M059J (cell line): ENCODE measurements around the gene ZNF410. TPM values are rescaled to one million over a fixed set of nuclear protein-coding genes. Genes with fewer than 3 reads are reported as not detected.
"Not testable (repeated sequence)": the region's sequence is repeated elsewhere in the genome, so short reads cannot be mapped to it uniquely, and the experiment has no call there.

Experiments
- DNase-seq: peaks from one replicate; pipeline ENCODE4 v3.0.0-alpha.2; 2012; ENCODE audit warnings: low read depth
- total RNA-seq: library from RNA; depleted of rRNA; stranded (reverse); fragments of >200 nt; shearing (Covaris generic); gene quantifications from 2 replicates; pipeline ENCODE4 v1.2.3, GENCODE V29; 2014; rRNA removed

Gene ZNF410, protein sequence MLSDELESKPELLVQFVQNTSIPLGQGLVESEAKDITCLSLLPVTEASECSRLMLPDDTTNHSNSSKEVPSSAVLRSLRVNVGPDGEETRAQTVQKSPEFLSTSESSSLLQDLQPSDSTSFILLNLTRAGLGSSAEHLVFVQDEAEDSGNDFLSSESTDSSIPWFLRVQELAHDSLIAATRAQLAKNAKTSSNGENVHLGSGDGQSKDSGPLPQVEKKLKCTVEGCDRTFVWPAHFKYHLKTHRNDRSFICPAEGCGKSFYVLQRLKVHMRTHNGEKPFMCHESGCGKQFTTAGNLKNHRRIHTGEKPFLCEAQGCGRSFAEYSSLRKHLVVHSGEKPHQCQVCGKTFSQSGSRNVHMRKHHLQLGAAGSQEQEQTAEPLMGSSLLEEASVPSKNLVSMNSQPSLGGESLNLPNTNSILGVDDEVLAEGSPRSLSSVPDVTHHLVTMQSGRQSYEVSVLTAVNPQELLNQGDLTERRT
- 85.0 and 110 TPM in 2 replicates for total RNA-seq

DNA sequence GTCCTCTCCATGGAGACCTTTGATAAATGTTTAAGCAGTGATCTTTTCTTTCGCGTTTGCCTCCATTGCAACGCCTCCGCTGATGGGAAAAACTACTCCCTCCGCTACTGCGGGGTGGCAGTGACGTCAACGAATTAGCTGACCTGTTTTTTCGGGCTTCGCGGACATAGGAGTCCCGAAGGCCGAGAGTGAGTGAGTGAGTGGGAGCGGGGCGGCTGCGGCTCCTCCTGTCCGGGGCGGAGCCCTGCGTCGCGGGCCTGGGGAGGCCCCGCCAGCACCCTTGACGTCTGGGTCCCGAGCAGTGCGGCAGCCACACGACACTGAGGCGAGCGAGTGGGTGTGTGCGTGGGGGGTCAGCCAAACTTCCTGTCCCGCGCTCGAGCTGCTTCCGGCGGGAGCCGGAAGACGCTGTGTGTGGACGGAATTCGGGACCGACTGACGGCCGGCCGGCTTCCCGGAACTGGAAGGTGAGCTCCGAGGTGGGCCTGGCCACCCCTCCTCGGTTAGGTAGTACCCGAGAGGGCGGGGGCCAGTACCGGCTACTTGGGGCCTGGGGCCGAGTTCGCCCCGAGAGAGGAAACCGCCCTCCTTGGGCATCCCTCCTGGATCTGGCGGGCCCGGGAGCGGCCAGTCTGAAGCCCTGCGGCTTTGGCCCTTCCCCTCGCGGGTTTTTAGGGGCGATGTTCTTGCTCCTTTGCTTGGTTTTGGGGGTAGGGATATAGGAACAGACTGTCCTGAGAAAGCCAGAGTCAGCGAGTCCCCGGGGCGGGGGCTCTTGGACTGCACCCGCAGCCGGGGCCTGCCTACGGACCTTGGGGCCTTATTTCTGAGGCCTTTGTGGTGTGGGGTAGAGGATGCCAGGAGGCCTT is at the start of gene ZNF410:
ZNF410 (plus strand) TSS at position 411 of the 869 bp plus-strand sequence. CDS start 5,317 bp downstream, outside the sequence.
- peak; percentile 96 for DNase-seq

- DNase-seq = not testable (repeated sequence)
Measured at GRCh38 chr14:73838293-73839034, 48.2 kb upstream of the ZNF410 start.

DNA sequence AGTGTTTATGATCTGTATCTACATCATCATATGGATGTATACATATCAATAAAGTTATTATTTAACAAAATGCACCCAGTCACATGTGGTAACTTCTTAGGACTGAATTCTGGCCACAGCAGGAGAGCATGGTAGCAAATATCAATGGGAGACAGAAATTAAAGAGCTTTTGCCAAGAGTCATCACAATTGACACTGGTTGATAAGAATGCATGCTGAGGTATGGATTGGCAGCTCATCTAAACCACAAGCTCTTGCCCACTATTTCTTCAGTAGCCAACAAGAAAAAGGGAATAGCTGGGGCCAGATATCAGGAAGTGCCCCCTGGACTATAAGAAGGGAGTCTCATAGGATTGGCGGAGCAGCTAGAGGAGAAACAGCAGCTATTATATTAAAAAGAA is 44.5 kb upstream of the ZNF410 start:
- peak; percentile 15 for DNase-seq

DNA sequence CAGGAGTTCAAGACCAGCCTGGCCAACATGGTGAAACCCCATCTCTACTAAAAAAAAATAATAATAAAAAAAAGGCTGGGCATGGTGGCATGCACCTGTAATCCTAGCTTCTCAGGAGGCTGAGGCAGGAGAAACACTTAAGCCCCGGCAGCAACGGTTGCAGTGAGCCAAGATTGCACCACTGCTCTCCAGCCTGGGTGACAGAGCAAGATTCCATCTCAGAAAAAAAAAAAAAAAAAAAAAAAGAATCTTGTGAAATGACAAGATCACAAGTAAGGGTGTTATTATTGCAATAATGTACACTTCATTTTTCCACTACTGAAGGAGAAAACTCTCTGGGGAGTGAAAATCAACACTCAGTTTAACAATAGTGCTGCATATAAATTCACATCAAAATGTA is 43.8 kb upstream of the ZNF410 start:
- no peak for DNase-seq

DNA sequence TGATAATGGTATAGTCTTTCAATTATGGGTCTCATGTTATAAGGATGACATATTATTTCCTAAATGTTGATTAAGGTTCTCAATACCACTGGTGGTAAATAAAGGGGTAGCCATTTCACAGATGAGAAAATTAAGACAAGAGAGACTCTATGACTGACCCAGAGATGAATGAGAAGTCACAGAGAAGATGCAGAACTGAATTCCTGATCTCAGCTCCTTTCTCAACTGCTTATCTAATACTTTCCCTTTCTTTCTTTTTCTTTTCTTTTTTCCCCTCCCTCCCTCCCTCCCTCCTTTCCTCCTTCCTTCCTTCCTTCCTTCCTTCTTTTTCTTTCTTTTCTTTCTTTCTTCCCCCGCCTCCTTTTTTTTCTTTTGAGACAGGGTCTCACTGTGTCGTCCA is 43.4 kb upstream of the ZNF410 start:
- no peak for DNase-seq

DNA sequence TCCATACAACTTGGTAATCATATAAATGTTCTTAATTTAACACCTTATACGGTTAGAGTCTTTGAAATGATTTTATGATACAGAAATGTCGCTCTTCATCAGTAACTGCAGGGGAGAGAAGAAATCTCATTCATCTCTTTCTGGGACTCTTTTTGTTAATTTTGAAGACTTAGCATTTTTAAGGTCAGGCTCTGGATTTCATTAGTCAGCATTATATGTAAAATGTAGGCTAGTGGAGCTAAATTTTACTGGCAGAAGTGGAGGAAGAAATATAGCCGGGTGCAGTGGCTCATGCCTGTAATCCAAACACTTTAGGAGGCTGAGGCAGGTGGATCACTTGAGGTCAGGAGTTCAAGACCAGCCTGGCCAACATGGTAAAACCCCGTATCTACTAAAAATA is 39.7 kb upstream of the ZNF410 start:
- no peak for DNase-seq

- DNase-seq = peak; percentile 36
Measured at GRCh38 chr14:73851000-73851399, 35.7 kb upstream of the ZNF410 start.

- DNase-seq = peak; percentile 95
Measured at GRCh38 chr14:73851567-73852382, 34.9 kb upstream of the ZNF410 start, which contains the start of gene PTGR2. Gene PTGR2 (plus strand): TSS chr14:73851831. CDS start chr14:73858863, 7,032 bp downstream.

DNA sequence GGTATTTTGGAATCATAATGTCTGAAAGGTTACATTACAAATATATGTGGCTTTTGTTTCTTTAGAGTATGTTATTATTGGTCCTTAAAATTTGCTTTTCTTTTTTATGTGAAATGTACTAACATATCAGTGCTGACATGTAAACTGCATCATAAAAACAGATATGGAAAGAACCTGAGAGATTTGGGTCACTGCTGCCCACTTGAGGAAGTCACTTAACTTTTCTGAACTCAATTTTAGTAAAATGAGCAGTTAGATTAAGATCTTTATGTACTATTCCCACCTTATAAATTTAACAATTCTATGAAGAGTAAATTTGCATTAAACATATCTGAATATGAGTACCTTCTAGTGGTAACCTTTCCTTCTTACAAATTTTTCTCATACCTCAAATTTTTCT is 27.5 kb upstream of the ZNF410 start:
- no peak for DNase-seq

DNA sequence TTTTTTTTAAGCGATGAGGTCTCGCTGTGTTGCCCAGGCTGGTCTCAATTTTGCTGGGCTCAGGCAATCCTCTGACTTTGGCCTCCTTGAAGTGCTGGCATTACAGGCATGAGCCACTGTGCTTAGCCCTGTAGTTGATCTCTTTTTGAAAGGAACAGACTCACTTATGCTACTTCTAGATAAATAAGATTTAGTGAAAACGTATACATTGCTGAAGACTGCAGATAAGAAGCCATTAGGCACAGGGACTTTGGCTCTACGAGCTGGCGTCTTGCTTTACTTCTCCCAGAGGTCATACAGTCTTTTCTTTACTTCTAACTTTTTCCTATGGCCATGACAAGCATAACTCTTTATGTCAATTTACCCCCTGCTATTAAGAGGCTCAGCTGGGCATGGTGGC is 25.6 kb upstream of the ZNF410 start:
- DNase-seq = no peak

DNA sequence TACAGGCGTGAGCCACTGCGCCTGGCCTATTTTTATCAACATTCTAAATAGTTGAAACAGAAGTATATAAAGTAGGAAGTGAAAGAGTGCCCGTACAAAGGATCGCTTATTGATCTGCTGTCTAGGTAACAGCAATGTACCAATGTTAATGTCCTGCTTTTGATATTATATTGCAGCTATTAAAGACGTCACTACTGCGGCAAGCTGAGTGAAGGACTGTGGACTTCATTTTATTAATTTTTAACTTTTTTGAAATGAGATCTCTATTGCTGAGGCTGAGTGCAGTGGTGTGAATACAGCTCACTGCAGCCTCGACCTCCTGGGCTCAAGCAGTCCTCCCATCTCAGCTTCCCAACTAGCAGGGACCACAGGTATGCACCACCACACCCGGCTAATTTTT is 24.2 kb upstream of the ZNF410 start:
- DNase-seq = no peak

DNA sequence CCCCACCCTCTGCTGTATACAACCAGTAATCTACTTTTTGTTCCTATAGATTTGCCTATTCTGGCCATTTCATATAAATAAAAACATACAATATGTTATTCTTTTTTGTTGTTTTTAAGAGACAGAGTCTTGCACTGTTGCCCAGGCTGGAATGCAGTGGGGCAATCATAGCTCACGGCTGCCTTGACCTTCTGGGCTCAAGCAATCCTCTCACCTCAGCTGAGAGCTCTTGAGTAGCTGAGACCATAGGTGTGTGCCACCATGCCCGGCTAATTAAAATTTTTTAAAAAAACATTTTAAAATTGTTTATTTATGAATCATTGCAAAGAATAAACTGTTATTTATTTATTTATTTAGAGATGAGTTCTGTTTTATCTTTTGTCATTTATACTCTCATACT is 23.4 kb upstream of the ZNF410 start:
- DNase-seq = no peak

- DNase-seq = no peak
Measured at GRCh38 chr14:73865534-73866113, 21.0 kb upstream of the ZNF410 start.

DNA sequence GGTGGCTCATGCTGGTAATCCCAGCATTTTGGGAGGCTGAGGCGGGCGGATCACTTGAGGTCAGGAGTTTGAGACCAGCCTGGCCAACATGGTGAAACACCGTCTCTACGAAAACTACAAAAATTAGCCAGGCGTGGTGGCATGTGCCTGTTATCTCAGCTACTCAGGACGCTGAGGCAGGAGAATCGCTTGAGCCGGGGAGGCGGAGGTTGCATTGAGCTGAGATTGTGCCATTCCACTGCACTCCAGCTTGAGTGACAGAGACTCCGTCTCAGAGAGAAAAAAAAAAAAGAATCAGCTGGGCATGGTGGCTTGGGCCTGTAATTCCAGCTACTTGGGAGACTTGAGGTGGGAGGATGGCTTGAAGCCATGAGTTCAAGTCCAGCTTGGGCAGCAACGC is 16.9 kb upstream of the ZNF410 start:
- DNase-seq = not testable (repeated sequence)

GRCh38 chr14:73870525-73871235 is 16.0 kb upstream of the ZNF410 start:
- DNase-seq = no peak

DNA sequence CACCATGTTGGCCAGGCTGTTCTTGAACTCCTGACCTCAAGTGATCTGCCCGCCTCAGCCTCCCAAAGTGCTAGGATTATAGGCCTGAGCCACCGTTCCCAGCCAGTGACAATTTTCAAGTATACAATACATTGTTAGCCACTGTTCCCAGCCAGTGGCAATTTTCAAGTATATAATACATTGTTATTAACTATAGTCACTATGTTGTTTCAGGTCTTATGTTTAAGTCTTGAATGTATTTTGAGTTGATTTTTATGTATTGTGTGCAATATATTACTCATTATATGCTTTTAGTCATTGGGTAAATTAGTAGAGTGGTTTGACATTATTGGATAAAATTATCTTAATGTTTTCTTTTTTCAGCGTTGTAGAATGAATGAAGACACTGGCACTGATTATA is 13.0 kb upstream of the ZNF410 start:
- no peak for DNase-seq

GRCh38 chr14:73877790-73878189 is 8.9 kb upstream of the ZNF410 start:
- no peak for DNase-seq

GRCh38 chr14:73878436-73878835 is 8.2 kb upstream of the ZNF410 start:
- DNase-seq = peak; percentile 87

GRCh38 chr14:73879027-73879426 is 7.6 kb upstream of the ZNF410 start:
- DNase-seq = peak; percentile 79
